PC-9 (cell line): ENCODE data around the gene RRM2.

Source experiments
- CTCF ChIP-seq: fragments of 200-600 bp; sonication (generic); conservative IDR thresholded peaks from 2 replicates; pipeline ENCODE4 v1.6.1; 2017; ENCODE audit warnings: mixed run types, antibody characterized with exemption, mild to moderate bottlenecking, moderate library complexity
- EZH2 ChIP-seq: fragments of 200-600 bp; sonication (generic); IDR thresholded peaks from 2 replicates; pipeline ENCODE4 v1.8.0; 2017; ENCODE audit warnings: antibody characterized with exemption, low read depth

DNA sequence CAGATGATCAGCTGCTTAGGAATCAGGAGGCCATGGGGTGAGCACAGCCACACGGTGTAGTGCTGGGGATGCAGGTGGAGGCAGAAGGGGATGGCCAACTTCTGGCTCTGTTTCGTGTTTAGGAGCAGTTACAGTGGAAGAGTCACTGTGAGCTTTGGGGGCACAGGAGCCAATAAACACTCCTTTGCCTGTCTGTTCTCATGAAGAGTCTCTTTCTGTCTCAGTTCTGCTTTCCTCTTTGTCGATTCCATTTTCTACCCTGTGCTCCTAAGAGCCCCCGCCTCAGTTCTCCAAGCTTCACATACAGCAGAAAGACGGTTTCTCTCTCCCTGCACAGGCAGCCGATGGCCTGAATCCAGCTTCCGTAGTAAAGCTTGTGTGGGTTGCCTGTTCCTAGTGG is 21.0 kb upstream of the RRM2 start:
- TF ChIP-seq CTCF (no peak), EZH2 (no peak)
